T1000 (cell line): ENCODE measurements around the gene ADGRL3.
"Not testable (repeated sequence)": the region's sequence is repeated elsewhere in the genome, so short reads cannot be mapped to it uniquely, and the experiment has no call there.

Source experiments
- DNase-seq: peaks from one replicate; lab custom pipeline; 2025; ENCODE audit warnings: mixed read lengths; lab: John Stamatoyannopoulos, UW

Gene ADGRL3

GRCh38 chr4:61817071-61817470 lies 616.9 kb downstream of the ADGRL3 start:
- no peak for DNase-seq

- no peak for DNase-seq
These were observed 620.0 kb downstream of the ADGRL3 start for GRCh38 chr4:61820136-61820535.

- DNase-seq = no peak
These were observed 624.3 kb downstream of the ADGRL3 start for GRCh38 chr4:61824454-61824853.

- DNase-seq = no peak
These were observed 627.8 kb downstream of the ADGRL3 start for GRCh38 chr4:61827907-61828391.

GRCh38 chr4:61828960-61829359 lies 628.8 kb downstream of the ADGRL3 start:
- DNase-seq = no peak

GRCh38 chr4:61831987-61832386 lies 631.9 kb downstream of the ADGRL3 start:
- DNase-seq = no peak

- DNase-seq = no peak
These were observed 637.3 kb downstream of the ADGRL3 start for GRCh38 chr4:61837395-61837794.

- DNase-seq = no peak
These were observed 637.9 kb downstream of the ADGRL3 start for GRCh38 chr4:61838072-61838471.

GRCh38 chr4:61841714-61842113 lies 641.6 kb downstream of the ADGRL3 start:
- no peak for DNase-seq

GRCh38 chr4:61851126-61851525 lies 651.0 kb downstream of the ADGRL3 start:
- DNase-seq = no peak

GRCh38 chr4:61852105-61852504 lies 652.0 kb downstream of the ADGRL3 start:
- DNase-seq = not testable (repeated sequence)

- DNase-seq = no peak
These were observed 652.9 kb downstream of the ADGRL3 start for GRCh38 chr4:61853041-61853440.

- no peak for DNase-seq
These were observed 660.2 kb downstream of the ADGRL3 start for GRCh38 chr4:61860376-61860775.

- no peak for DNase-seq
These were observed 664.2 kb downstream of the ADGRL3 start for GRCh38 chr4:61864286-61864685.

GRCh38 chr4:61866378-61867030 lies 666.4 kb downstream of the ADGRL3 start:
- DNase-seq = no peak

- no peak for DNase-seq
These were observed 672.9 kb downstream of the ADGRL3 start for GRCh38 chr4:61872983-61873382.

GRCh38 chr4:61877266-61877665 lies 677.1 kb downstream of the ADGRL3 start:
- DNase-seq = no peak

GRCh38 chr4:61877893-61878292 lies 677.8 kb downstream of the ADGRL3 start:
- DNase-seq = no peak

GRCh38 chr4:61882381-61882780 lies 682.3 kb downstream of the ADGRL3 start:
- DNase-seq = no peak

- no peak for DNase-seq
These were observed 686.0 kb downstream of the ADGRL3 start for GRCh38 chr4:61886131-61886530.

GRCh38 chr4:61889117-61889516 lies 689.0 kb downstream of the ADGRL3 start:
- no peak for DNase-seq

GRCh38 chr4:61890321-61890720 lies 690.2 kb downstream of the ADGRL3 start:
- no peak for DNase-seq

- DNase-seq = no peak
These were observed 691.8 kb downstream of the ADGRL3 start for GRCh38 chr4:61891953-61892352.

- no peak for DNase-seq
These were observed 696.5 kb downstream of the ADGRL3 start for GRCh38 chr4:61896634-61897033.
